ENCODE results near the gene DDX31.

DNA sequence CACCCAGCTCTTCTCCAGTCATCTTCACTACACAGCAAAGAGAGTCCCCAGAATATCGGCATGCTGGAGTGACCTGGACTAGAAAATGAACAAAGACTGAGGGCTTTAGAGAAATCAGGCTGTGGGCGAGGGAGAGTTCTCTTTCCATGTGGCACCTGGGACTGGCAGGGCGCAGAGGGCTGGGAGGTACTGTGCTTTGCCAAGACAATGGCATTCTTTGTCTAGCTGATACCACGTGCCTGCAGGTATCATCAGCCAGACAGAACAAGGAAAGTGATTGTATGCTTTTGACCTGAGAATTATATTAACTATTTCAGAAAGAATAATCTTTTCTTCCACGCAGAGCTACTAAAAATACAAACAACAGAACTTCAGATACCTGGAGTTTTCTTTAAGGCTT lies 30.5 kb downstream of the DDX31 start:
- TF ChIP-seq, protein P1, sequence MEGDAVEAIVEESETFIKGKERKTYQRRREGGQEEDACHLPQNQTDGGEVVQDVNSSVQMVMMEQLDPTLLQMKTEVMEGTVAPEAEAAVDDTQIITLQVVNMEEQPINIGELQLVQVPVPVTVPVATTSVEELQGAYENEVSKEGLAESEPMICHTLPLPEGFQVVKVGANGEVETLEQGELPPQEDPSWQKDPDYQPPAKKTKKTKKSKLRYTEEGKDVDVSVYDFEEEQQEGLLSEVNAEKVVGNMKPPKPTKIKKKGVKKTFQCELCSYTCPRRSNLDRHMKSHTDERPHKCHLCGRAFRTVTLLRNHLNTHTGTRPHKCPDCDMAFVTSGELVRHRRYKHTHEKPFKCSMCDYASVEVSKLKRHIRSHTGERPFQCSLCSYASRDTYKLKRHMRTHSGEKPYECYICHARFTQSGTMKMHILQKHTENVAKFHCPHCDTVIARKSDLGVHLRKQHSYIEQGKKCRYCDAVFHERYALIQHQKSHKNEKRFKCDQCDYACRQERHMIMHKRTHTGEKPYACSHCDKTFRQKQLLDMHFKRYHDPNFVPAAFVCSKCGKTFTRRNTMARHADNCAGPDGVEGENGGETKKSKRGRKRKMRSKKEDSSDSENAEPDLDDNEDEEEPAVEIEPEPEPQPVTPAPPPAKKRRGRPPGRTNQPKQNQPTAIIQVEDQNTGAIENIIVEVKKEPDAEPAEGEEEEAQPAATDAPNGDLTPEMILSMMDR (conservative IDR thresholded peaks at IDR 0.05 in 1 of 2, IDR thresholded peaks at IDR 0.05 in 1 of 2; ENCODE audit: extremely low read depth in 1 of 2, insufficient read depth in 1 of 2, low read depth in 1 of 2, low read length in 2 of 2) = no peak
- no peak for TF ChIP-seq EZH2 (IDR thresholded peaks at IDR 0.05; ENCODE audit: borderline replicate concordance, low read length)

Measured in mammary epithelial cell (primary cell).